Cardiac fibroblast (primary cell): ENCODE data around the gene GRIK3.

ENCODE experiments used
- DNase-seq, 2 donors: peaks; one replicate each; pipeline versions ENCODE4 v3.0.0 to v3.0.0-alpha.2; 2010; ENCODE audit warnings: low read depth in 2 of 2
- H3K4me3 ChIP-seq, 2 donors: replicated peaks in 1 of 2; 1 replicate in 1 of 2; 2 replicates in 1 of 2; pipeline ENCODE4 v1.5.1; 2011; ENCODE audit warnings: low read depth in 2 of 2, low read length in 2 of 2, mild to moderate bottlenecking in 2 of 2, moderate library complexity in 1 of 2
- TF ChIP-seq, protein P1 (sequence below): IDR thresholded peaks from one replicate; pipeline ENCODE4 v1.5.1; 2011; ENCODE audit warnings: low read depth, mild to moderate bottlenecking, low read length, inconsistent platforms

The GRIK3 gene

GRCh38 chr1:36925251-36925650, 109.1 kb downstream of the GRIK3 start:
- TF ChIP-seq, protein P1, sequence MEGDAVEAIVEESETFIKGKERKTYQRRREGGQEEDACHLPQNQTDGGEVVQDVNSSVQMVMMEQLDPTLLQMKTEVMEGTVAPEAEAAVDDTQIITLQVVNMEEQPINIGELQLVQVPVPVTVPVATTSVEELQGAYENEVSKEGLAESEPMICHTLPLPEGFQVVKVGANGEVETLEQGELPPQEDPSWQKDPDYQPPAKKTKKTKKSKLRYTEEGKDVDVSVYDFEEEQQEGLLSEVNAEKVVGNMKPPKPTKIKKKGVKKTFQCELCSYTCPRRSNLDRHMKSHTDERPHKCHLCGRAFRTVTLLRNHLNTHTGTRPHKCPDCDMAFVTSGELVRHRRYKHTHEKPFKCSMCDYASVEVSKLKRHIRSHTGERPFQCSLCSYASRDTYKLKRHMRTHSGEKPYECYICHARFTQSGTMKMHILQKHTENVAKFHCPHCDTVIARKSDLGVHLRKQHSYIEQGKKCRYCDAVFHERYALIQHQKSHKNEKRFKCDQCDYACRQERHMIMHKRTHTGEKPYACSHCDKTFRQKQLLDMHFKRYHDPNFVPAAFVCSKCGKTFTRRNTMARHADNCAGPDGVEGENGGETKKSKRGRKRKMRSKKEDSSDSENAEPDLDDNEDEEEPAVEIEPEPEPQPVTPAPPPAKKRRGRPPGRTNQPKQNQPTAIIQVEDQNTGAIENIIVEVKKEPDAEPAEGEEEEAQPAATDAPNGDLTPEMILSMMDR: no peak
- DNase-seq: no peak
- no peak overlapping the region for H3K4me3 ChIP-seq

- TF ChIP-seq, protein P1: no peak
- no peak overlapping the region for H3K4me3 ChIP-seq
- DNase-seq: peak; percentile 15 to 30
Measured at GRCh38 chr1:36924282-36924811, 110.0 kb downstream of the GRIK3 start.

- H3K4me3 ChIP-seq: no peak overlapping the region
- DNase-seq: no peak
- TF ChIP-seq, protein P1: no peak
Measured at GRCh38 chr1:36922593-36923426, 111.5 kb downstream of the GRIK3 start.

GRCh38 chr1:36922071-36922470, 112.2 kb downstream of the GRIK3 start:
- H3K4me3 ChIP-seq: no peak overlapping the region
- TF ChIP-seq, protein P1: no peak

GRCh38 chr1:36920801-36921405, 113.4 kb downstream of the GRIK3 start:
- H3K4me3 ChIP-seq: no peak overlapping the region
- no peak for DNase-seq
- TF ChIP-seq, protein P1: no peak

More at GRCh38 chr1:36922071-36922470, 112.2 kb downstream of the GRIK3 start:
- no peak for DNase-seq

DNA sequence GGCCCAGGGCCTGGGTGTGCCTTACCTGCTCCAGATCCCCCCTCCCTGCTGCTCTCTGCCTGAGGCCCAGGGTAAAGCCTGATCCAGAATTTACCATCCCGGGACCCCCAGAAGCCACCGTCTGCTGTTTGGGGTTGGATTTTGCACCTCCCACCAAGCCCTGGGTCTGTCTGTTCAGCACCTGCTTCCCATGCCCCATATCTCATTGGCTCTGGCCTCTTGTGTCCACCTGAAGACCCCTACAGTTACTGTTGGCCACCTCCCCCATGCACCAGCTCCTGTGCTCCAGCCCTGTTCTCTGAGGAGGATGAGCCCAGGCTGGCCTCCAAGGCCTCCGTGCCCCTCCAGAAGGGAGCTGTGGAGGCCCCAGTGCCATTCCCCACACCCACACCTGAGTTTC, 113.9 kb downstream of the GRIK3 start:
- no peak overlapping the region for H3K4me3 ChIP-seq
- DNase-seq: no peak
- TF ChIP-seq, protein P1: no peak
